Articular chondrocyte of knee joint (primary cell): Measurements from ENCODE around the gene B3GNT4. TPM values are rescaled to one million over a fixed set of nuclear protein-coding genes. Genes with fewer than 3 reads are reported as not detected.

ENCODE experiments used
- small RNA-seq: library from RNA; depleted of rRNA; stranded (forward); fragments of <200 nt; gene quantifications from one replicate; pipeline ENCODE3, GENCODE V24; 2012
- total RNA-seq: library from RNA; depleted of rRNA; stranded (reverse); fragments of >200 nt; gene quantifications from 2 replicates; pipeline ENCODE4 v1.2.3, GENCODE V29; 2012

The B3GNT4 gene
- 0.26 and 0.54 TPM in 2 replicates for total RNA-seq

DNA sequence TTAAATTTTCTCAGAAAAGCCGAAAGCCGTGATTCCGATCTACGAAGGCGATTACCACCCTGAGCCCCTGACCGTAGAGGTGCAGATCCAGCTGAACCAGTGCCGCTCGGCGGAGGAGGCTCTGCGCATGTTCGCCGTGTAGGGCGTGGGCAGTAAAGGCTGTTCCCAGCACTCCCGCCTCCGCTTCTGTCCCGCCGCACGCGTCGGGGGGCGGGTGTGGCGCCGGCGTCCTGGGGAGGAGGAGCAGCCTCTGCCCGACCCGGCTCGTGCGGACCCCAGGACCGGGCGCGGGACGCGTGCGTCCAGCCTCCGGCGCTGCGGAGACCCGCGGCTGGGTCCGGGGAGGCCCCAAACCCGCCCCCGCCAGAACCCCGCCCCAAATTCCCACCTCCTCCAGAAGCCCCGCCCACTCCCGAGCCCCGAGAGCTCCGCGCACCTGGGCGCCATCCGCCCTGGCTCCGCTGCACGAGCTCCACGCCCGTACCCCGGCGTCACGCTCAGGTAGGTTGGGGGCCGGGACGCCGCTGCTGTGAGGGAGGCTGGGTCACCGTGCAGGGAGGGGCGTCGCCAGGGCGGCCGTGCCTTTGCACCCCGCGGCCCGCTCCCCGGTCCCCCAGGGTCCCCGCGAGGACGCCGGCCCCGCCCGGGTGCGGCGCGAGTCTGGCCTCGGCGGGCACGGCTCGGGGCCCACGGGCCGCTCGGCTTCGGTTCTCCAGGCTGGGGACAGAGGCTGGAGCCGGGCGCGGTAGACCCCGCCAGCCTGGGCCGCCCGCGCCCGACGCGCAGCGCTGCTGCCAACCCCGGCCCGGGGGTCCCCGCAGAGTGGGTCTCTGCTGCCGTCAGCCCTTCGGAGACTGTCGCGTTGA is at the start of gene B3GNT4:
B3GNT4 (plus strand) TSS at position 409 of the 866 bp plus-strand sequence. CDS start 910 bp downstream, outside the sequence.

DNA sequence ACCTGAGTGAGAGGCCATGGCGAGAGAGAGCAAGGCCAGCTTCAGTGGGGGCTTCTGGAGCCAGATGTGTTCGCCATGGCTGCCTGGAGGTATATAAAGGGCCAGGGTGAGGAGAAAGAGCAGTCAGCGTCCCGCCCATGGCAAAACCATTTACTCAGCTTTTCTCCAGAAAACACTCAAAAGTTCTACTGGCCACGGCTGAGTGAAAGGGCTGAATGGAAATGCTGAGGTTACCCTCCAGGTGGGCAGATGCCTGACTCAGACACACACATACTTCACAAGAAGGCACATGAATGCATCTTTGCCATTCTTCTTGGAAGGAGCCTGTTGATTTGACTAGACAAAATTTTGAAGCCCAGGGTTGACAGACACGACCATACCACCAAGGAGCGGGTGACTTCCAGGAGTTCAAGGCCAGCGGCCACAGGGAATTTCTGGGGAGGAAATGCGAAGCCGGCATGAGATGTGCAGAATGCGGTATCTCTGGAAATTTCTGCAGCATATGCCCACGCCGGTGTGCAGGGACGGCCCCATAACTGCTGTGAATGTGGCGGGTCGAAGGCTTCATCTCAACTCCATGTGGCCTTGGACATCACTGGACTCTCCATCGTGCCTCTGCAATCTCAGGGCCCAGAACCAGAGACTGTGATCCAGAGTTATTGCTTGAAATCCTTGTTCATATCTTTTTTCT is 29.2 kb upstream of the B3GNT4 start, which contains the start of gene IL31:
IL31 (minus strand) TSS at position 67 of the 691 bp plus-strand sequence; CDS start at position 18, 49 bp downstream.

DNA sequence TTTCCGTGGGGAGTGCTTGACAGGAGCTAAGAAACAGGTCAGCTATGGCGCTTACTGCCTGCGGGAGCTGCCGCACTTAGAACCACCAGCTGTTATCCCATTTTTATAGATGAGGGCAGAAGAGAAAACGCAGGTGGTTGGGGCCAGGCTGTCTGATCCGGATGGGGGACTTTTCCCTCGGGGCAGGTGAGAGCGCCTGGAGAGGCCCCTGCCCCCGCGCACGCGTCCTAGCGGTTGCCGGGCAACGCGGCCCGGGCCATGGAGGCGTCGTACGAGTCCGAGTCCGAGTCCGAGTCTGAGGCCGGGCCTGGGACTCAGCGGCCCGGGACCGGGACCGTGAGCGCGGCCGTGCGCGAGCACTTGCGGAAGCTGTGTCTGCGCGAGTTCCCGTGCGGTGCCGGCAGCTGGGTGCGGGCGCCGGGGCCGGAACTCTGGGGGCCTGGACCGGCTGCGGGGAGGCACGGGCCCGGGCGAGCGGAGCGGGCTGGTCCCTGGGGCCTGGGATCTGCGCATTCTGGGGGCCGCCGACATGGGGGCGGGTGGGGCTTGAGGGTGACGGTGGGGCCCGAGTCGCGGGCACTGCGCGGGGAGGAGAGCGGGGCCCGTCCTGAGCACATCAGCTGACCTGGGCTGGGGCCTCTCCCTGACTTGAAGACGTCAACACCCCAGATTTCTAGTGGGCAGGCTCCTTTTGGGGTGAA is 20.5 kb upstream of the B3GNT4 start, which contains the start of gene LRRC43:
LRRC43 (plus strand) TSS at position 237 of the 701 bp plus-strand sequence; CDS start at position 259, 22 bp downstream.

DNA sequence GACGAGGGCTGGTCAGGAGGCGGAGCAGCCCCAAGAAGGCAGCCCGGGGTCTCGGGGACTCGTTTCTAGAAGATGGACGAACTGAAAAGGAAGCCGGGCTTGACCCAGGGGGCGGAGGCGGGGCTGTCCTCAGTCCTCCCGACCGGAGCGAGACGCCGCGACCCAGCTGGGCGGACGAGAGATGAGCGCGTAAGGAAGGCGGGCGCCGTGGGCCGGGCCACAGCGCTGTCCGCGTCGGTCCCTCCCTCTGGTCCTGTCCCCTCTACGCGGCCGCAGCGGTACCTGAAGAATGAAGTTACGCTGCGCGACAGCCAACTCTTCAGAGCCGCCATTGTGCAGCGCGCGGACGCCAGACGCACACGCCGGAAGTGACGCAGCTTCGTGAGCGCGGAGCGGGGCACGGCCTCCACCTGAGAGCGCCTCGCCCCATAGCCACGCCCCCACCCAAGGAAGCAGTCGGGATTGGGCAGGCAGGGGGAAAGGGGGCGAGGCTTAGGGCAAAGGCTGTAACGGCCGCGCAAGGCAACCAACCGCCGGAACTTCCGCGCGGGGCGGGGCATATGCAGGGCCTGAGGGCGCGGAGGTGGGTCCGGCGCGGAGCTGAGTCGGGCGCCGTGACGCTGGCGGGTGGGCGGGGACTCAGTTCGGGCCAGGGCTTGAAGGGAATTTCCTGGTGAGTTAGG is 22.3 kb downstream of the B3GNT4 start, which contains the start of gene DIABLO:
DIABLO (minus strand) TSS at position 370 of the 683 bp plus-strand sequence; CDS start at position 332, 38 bp downstream.

Small RNA genes lying within 50 kb of the gene (small RNA-seq; reads per million reads assigned to genes)
- 2.1 reads per million, percentile 74 among the genes with 10 or more reads in this experiment for gene DIABLO

Other genes with a start within 250 kb of the B3GNT4 start
- 4.0 and 4.1 TPM in 2 replicates for gene BCL7A, start 181.8 kb upstream of the B3GNT4 start, total RNA-seq
- 10.5 and 11.8 TPM in 2 replicates for gene MLXIP, start 125.0 kb upstream of the B3GNT4 start, total RNA-seq
- gene IL31, start 29.5 kb upstream of the B3GNT4 start, total RNA-seq: not detected in 2 replicates
- gene LRRC43, start 20.6 kb upstream of the B3GNT4 start, total RNA-seq: 1.0 and 3.4 TPM in 2 replicates
- 54.7 and 57.6 TPM in 2 replicates for gene DIABLO, start 22.3 kb downstream of the B3GNT4 start, total RNA-seq
- 23.0 and 25.1 TPM in 2 replicates for gene VPS33A, start 62.8 kb downstream of the B3GNT4 start, total RNA-seq
- 91.4 and 98.7 TPM in 2 replicates for gene CLIP1, start 219.0 kb downstream of the B3GNT4 start, total RNA-seq